ENCODE measurements around the gene ZSWIM6. TPM values are rescaled to one million over a fixed set of nuclear protein-coding genes. Genes with fewer than 3 reads are reported as not detected.
"Not testable (repeated sequence)": the region's sequence is repeated elsewhere in the genome, so short reads cannot be mapped to it uniquely, and the experiment has no call there.

The ZSWIM6 gene
- polyA plus RNA-seq, 1 of the 3 experiments (the other 2 are of a cell fraction), result 7.4 TPM

- H2AFZ ChIP-seq (ENCODE audit: low read depth), result no peak overlapping the region
- H3K9ac ChIP-seq, result no peak overlapping the region
- TF ChIP-seq EZH2phosphoT487 (IDR thresholded peaks at IDR 0.05; ENCODE audit: borderline replicate concordance, low read depth) (no peak), TEAD4 (IDR thresholded peaks at IDR 0.05; ENCODE audit: borderline replicate concordance, insufficient read depth) (no peak), USF1 (IDR thresholded peaks at IDR 0.05; ENCODE audit: borderline replicate concordance, low read depth) (no peak), EP300 (IDR thresholded peaks at IDR 0.05; ENCODE audit: borderline replicate concordance in 1 of 2, low read depth in 1 of 2, low read length in 1 of 2) (peak in 1 of 2 experiments; percentile 24; a peak in 1 of 4 replicates), ZBTB33 (IDR thresholded peaks at IDR 0.05; ENCODE audit: borderline replicate concordance, low read depth) (no peak), GATA2 (CRISPR knock-in tag; IDR thresholded peaks at IDR 0.05) (peak; percentile 18; the same call in 1 of the 2 replicates)
- no peaks in the 10 kb centered on the region for H3K27me3 ChIP-seq (ENCODE audit: insufficient read depth)
- ChIA-PET CTCF (interaction anchor here (1.1 kb wide), 1 partner anchor 36 kb away, joined by 3 read pairs; no protein-coding TSS in a partner anchor), POLR2A (no interaction called here)
- H3K4me3 ChIP-seq (ENCODE audit: low read depth in 2 of 2, low read length in 1 of 2), result no peak overlapping the region
- peaks cover 8 to 23% of the 10 kb centered on the region in 2 experiments; a peak in 2 of 4 replicates for H3K4me1 ChIP-seq (ENCODE audit: control insufficient read depth in 1 of 2, insufficient read depth in 2 of 2, low read depth in 1 of 2, low read length in 1 of 2)
- no peak overlapping the region; the same call in 1 of the 2 replicates for H3K4me2 ChIP-seq
- no peak overlapping the region for H3K27ac ChIP-seq (ENCODE audit: low read depth in 2 of 2, low read length in 1 of 2)
- H4K20me1 ChIP-seq (ENCODE audit: insufficient read depth), result peaks cover 87% of the 10 kb centered on the region
- H3K9me2 ChIP-seq, result no peaks in the 10 kb centered on the region
- peaks cover 0 to 3% of the 10 kb centered on the region in 2 experiments for H3K36me3 ChIP-seq (replicated peaks in 1 of 2; ENCODE audit: control insufficient read depth in 1 of 2, insufficient read depth in 2 of 2, low read length in 1 of 2)
- H3K9me3 ChIP-seq, result peaks cover 5% of the 10 kb centered on the region; the same call in 1 of the 2 replicates
- DNase-seq, result no peak
- 93% methylated on average over 2 of the region's 2 CpGs for WGBS (ENCODE audit: low lambda C conversion rate)
- H3F3A ChIP-seq (replicated peaks; ENCODE audit: insufficient read depth), result peaks cover 6% of the 10 kb centered on the region
- peaks cover 100% of the 10 kb centered on the region for H3K79me2 ChIP-seq (ENCODE audit: insufficient read depth)
Observed at GRCh38 chr5:61419106-61419505, 87.0 kb downstream of the ZSWIM6 start.

GRCh38 chr5:61420016-61420415 lies 88.0 kb downstream of the ZSWIM6 start:
- no peak for TF ChIP-seq JUND (IDR thresholded peaks at IDR 0.05)
- TF ChIP-seq EP300 (IDR thresholded peaks at IDR 0.05; ENCODE audit: borderline replicate concordance in 1 of 2, low read depth in 1 of 2, low read length in 1 of 2), result no peak
- no peak for TF ChIP-seq MXI1 (IDR thresholded peaks at IDR 0.05; ENCODE audit: low read depth, low read length)
- peaks cover 81% of the 10 kb centered on the region for H4K20me1 ChIP-seq (ENCODE audit: insufficient read depth)

GRCh38 chr5:61421262-61421661 lies 89.2 kb downstream of the ZSWIM6 start:
- Histone ChIP-seq H3K4me1 (ENCODE audit: control insufficient read depth in 1 of 2, insufficient read depth in 2 of 2, low read depth in 1 of 2, low read length in 1 of 2) (peaks cover 8 to 18% of the 10 kb centered on the region in 2 experiments; a peak in 3 of 4 replicates), H3K79me2 (ENCODE audit: insufficient read depth) (peaks cover 97% of the 10 kb centered on the region), H4K20me1 (ENCODE audit: insufficient read depth) (peaks cover 80% of the 10 kb centered on the region)
- H3K27me3 ChIP-seq (ENCODE audit: insufficient read depth); H3K27ac ChIP-seq (ENCODE audit: low read depth in 2 of 2, low read length in 1 of 2); H3K9me2 ChIP-seq; POLR2A ChIA-PET; H3K4me2 ChIP-seq; H2AFZ ChIP-seq (ENCODE audit: low read depth); DNase-seq; H3K9me3 ChIP-seq; H3K4me3 ChIP-seq (ENCODE audit: low read depth in 2 of 2, low read length in 1 of 2); H3K9ac ChIP-seq; CTCF ChIA-PET; H3K36me3 ChIP-seq (replicated peaks in 1 of 2; ENCODE audit: control insufficient read depth in 1 of 2, insufficient read depth in 2 of 2, low read length in 1 of 2); H3F3A ChIP-seq (replicated peaks; ENCODE audit: insufficient read depth): not testable (repeated sequence)

More at GRCh38 chr5:61420016-61420415, 88.0 kb downstream of the ZSWIM6 start:
- DNase-seq, result no peak
- Histone ChIP-seq H3F3A (replicated peaks; ENCODE audit: insufficient read depth) (peaks cover 6% of the 10 kb centered on the region), H3K27ac (ENCODE audit: low read depth in 2 of 2, low read length in 1 of 2) (no peak overlapping the region), H2AFZ (ENCODE audit: low read depth) (no peak overlapping the region), H3K9ac (no peak overlapping the region), H3K79me2 (ENCODE audit: insufficient read depth) (peaks cover 100% of the 10 kb centered on the region), H3K4me1 (ENCODE audit: control insufficient read depth in 1 of 2, insufficient read depth in 2 of 2, low read depth in 1 of 2, low read length in 1 of 2) (peaks cover 8 to 24% of the 10 kb centered on the region in 2 experiments; a peak in 3 of 4 replicates), H3K27me3 (ENCODE audit: insufficient read depth) (no peaks in the 10 kb centered on the region), H3K9me3 (peaks cover 5% of the 10 kb centered on the region; the same call in 1 of the 2 replicates), H3K36me3 (replicated peaks in 1 of 2; ENCODE audit: control insufficient read depth in 1 of 2, insufficient read depth in 2 of 2, low read length in 1 of 2) (peaks cover 0 to 3% of the 10 kb centered on the region in 2 experiments), H3K9me2 (no peaks in the 10 kb centered on the region), H3K4me3 (ENCODE audit: low read depth in 2 of 2, low read length in 1 of 2) (no peak overlapping the region), H3K4me2 (no peak overlapping the region)
- CTCF ChIA-PET, result no interaction called here
- 86% methylated on average over 1 of the region's 1 CpG for WGBS (ENCODE audit: low lambda C conversion rate)
- POLR2A ChIA-PET, result no interaction called here

All from SK-N-SH (cell line).